Endothelial cell of umbilical vein (primary cell): ENCODE measurements around the gene MZB1. TPM values are rescaled to one million over a fixed set of nuclear protein-coding genes. Genes with fewer than 3 reads are reported as not detected.

ENCODE experiments used
- BruUV-seq: library from RNA; stranded (reverse); fragments of 400-500 nt; replicated peaks from 2 replicates; lab custom pipeline; 2021; lab: Mats Ljungman, UMichigan
- CTCF ChIA-PET: fragments of 300-600, 350-600 bp; sonication (Branson Sonifier 250); formaldehyde crosslinking; loops from one replicate; lab custom pipeline; 2021; ENCODE audit warnings: antibody characterized with exemption, inconsistent platforms; lab: Charles Lee
- POLR2A ChIA-PET: fragments of 300-600, 350-600 bp; sonication (Branson Sonifier 250); formaldehyde crosslinking; loops from one replicate; lab custom pipeline; 2021; ENCODE audit warnings: antibody characterized with exemption, inconsistent platforms; lab: Charles Lee
- DNase-seq: peaks from one replicate; pipeline ENCODE4 v3.0.0-alpha.2; 2011; ENCODE audit warnings: low read depth, low spot score
- FAIRE-seq: peaks from 2 replicates; lab custom pipeline; 2011; peaks lifted over from hg19 to GRCh38; lab: Jason Lieb, UNC
- H2AFZ ChIP-seq: 2 replicates; pipeline ENCODE4 v1.6.0; 2012; ENCODE audit warnings: low read depth, low read length, control low read depth, inconsistent platforms
- H3K27ac ChIP-seq: 2 replicates; pipeline ENCODE4 v1.5.1; 2011; ENCODE audit warnings: low read depth, mild to moderate bottlenecking, control low read depth, low read length, moderate library complexity; ENCODE audit not compliant: insufficient read depth
- H3K27me3 ChIP-seq, 2 experiments: 2 replicates each; pipeline versions ENCODE4 v1.6.0 to v1.6.1; 2011; ENCODE audit warnings: low read length in 2 of 2, mixed read lengths in 1 of 2; ENCODE audit not compliant: control insufficient read depth in 2 of 2, insufficient read depth in 2 of 2
- H3K36me3 ChIP-seq, 2 experiments: 2 replicates in 1 of 2; 3 replicates in 1 of 2; pipeline ENCODE4 v1.5.1; 2011; ENCODE audit warnings: low read length in 2 of 2, mild to moderate bottlenecking in 1 of 2, moderate library complexity in 1 of 2; ENCODE audit not compliant: control insufficient read depth in 2 of 2, insufficient read depth in 2 of 2; ENCODE audit errors: extremely low read depth in 1 of 2
- H3K4me1 ChIP-seq: 3 replicates; pipeline ENCODE4 v1.5.1; 2011; ENCODE audit warnings: mild to moderate bottlenecking, low read length; ENCODE audit not compliant: control insufficient read depth, insufficient read depth; ENCODE audit errors: extremely low read depth
- H3K4me2 ChIP-seq: 2 replicates; pipeline ENCODE4 v1.6.1; 2011; ENCODE audit warnings: low read length, control low read depth, mixed read lengths; ENCODE audit not compliant: insufficient read depth
- H3K4me3 ChIP-seq, 3 experiments: fragments of 200-600 bp in 1 of 3; sonication (generic), shearing (Covaris generic) in 1 of 3; replicated peaks in 1 of 3; 2 replicates each; pipeline ENCODE4 v1.5.1; 2011 to 2016; ENCODE audit warnings: control low read depth in 3 of 3, low read length in 3 of 3, mild to moderate bottlenecking in 2 of 3, inconsistent platforms in 1 of 3, low read depth in 1 of 3, moderate library complexity in 1 of 3; ENCODE audit not compliant: insufficient read depth in 1 of 3
- H3K79me2 ChIP-seq: 2 replicates; pipeline ENCODE4 v1.6.0; 2012; ENCODE audit warnings: low read length, inconsistent platforms; ENCODE audit not compliant: control insufficient read depth, insufficient read depth
- H3K9ac ChIP-seq: replicated peaks from 2 replicates; pipeline ENCODE3; 2011; ENCODE audit warnings: low read length, control low read depth; ENCODE audit not compliant: insufficient read depth; ENCODE audit errors: extremely low read depth
- H3K9me1 ChIP-seq: replicated peaks from 3 replicates; pipeline ENCODE4 v1.6.0; 2011; ENCODE audit warnings: mild to moderate bottlenecking, low read length; ENCODE audit not compliant: control insufficient read depth, insufficient read depth; ENCODE audit errors: extremely low read depth
- H3K9me3 ChIP-seq: replicated peaks from 2 replicates; pipeline ENCODE4 v1.5.1; 2012; ENCODE audit warnings: low read length, inconsistent platforms; ENCODE audit not compliant: control insufficient read depth, insufficient read depth
- H4K20me1 ChIP-seq: replicated peaks from 2 replicates; pipeline ENCODE3; 2011; ENCODE audit warnings: mild to moderate bottlenecking, low read length; ENCODE audit not compliant: control insufficient read depth, insufficient read depth; ENCODE audit errors: extremely low read depth
- CTCF ChIP-seq, 2 donors: IDR thresholded peaks; 1 replicate in 1 of 2; 2 replicates in 1 of 2; pipeline ENCODE4 v1.5.1; 2011; ENCODE audit warnings: low read length in 2 of 2, mild to moderate bottlenecking in 2 of 2, moderate library complexity in 2 of 2, control low read depth in 1 of 2, inconsistent platforms in 1 of 2, low read depth in 1 of 2; ENCODE audit not compliant: insufficient read depth in 1 of 2; ENCODE audit errors: extremely low read depth in 1 of 2
- EZH2 ChIP-seq: IDR thresholded peaks from 2 replicates; pipeline ENCODE4 v1.6.1; 2012; ENCODE audit warnings: borderline replicate concordance, low read depth, mild to moderate bottlenecking, moderate library complexity, low read length, inconsistent platforms; ENCODE audit not compliant: severe bottlenecking
- FOS ChIP-seq: IDR thresholded peaks from 2 replicates; pipeline ENCODE4 v1.6.1; 2011; ENCODE audit warnings: mild to moderate bottlenecking, low read length, moderate library complexity, borderline replicate concordance; ENCODE audit not compliant: insufficient read depth
- GATA2 ChIP-seq: IDR thresholded peaks from 2 replicates; pipeline ENCODE4 v1.7.0; 2011; ENCODE audit warnings: low read depth, mild to moderate bottlenecking, moderate library complexity, mixed read lengths, low read length; ENCODE audit not compliant: insufficient read length, insufficient read depth
- JUN ChIP-seq: IDR thresholded peaks from 2 replicates; pipeline ENCODE4 v1.6.1; 2011; ENCODE audit warnings: borderline replicate concordance, low read depth; ENCODE audit not compliant: insufficient read length, insufficient read depth
- MYC ChIP-seq: IDR thresholded peaks from one replicate; pipeline ENCODE4 v1.6.1; 2011; ENCODE audit warnings: mild to moderate bottlenecking, low read depth, low read length
- POLR2A ChIP-seq: IDR thresholded peaks from 2 replicates; pipeline ENCODE4 v1.6.1; 2012; ENCODE audit warnings: low read depth, mild to moderate bottlenecking, control low read depth, low read length
- POLR2AphosphoS5 ChIP-seq: IDR thresholded peaks from 2 replicates; pipeline ENCODE4 v1.6.1; 2012; ENCODE audit warnings: low read depth, mild to moderate bottlenecking, control low read depth, low read length, moderate library complexity; ENCODE audit not compliant: insufficient read depth
- dilution Hi-C: fragments of 300-500 bp; cut with MboI; formaldehyde crosslinking; loops from one replicate; pipeline ENCODE4 v1.15.0; 2019; ENCODE audit warnings: low sequenced_read_pairs; ENCODE audit not compliant: extremely low pct_ligation_motif_present
- intact Hi-C: fragments of 100-400 bp; cut with micrococcal nuclease; formaldehyde crosslinking; loops from one replicate; pipeline ENCODE4 v1.10.0; 2022
- polyA plus RNA-seq, 4 experiments: library from polyadenylated mRNA; depleted of rRNA in 3 of 4; stranded (reverse) in 3 of 4; unstranded in 1 of 4; fragments of >200 nt; gene quantifications; 2 replicates each; pipeline versions ENCODE4 v1.2.1 to v1.2.3, GENCODE V29; 2011 to 2012; ENCODE audit warnings: missing spikeins in 1 of 4
- total RNA-seq: library from RNA; stranded (reverse); gene quantifications from 2 replicates; pipeline ENCODE4 v1.2.3, GENCODE V29; 2021
- TF ChIP-seq, protein P1 (sequence below): IDR thresholded peaks from 2 replicates; pipeline ENCODE4 v1.6.1; 2011; ENCODE audit not compliant: insufficient read depth, insufficient read length

Gene MZB1
- total and polyA plus RNA-seq, 2 donors (not counting 3 experiments of a cell fraction or from before 2014, with no cell fraction given): not detected

DNA sequence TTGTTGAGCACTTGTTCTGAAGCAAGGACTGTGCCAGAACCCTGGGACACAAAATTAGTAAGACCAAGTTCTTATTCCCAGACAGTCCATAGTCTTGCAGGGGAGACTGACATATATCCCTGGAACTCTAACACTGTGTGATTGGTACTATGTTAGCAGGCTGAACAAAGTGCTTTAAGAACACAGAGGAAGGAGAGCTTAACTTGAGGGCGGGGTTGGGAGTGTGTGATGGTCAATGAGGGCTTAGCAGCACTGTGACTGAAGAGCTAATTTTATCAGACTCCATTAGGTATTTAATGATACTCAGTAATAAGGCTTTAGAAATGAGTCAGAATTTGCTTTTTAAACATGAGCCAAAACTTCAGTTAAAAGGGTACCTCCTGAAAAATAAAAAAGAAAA, 29.1 kb upstream of the MZB1 start:
- Histone ChIP-seq H3K27me3 (no peaks in the 10 kb centered on the region), H3K4me1 (peaks cover 25% of the 10 kb centered on the region), H3K9me1 (no peaks in the 10 kb centered on the region), H3K36me3 (peaks cover 11 to 16% of the 10 kb centered on the region in 2 experiments), H3K4me3 (no peak overlapping the region), H3K4me2 (peak overlapping the region; percentile 65), H2AFZ (no peak overlapping the region), H3K9me3 (no peaks in the 10 kb centered on the region), H3K27ac (peak overlapping the region; percentile 7), H4K20me1 (no peaks in the 10 kb centered on the region), H3K9ac (peak overlapping the region; percentile 2), H3K79me2 (no peaks in the 10 kb centered on the region)
- peak; percentile 54 for DNase-seq
- no TSS peak for BruUV-seq
- ChIA-PET POLR2A (no interaction called here), CTCF (interaction anchor here (0.6 to 9.0 kb wide), 10 partner anchors 11 to 215 kb away, joined by 3 to 191 read pairs (median 3); partner anchors contain the start of genes SPATA24 and UBE2D2)
- TF ChIP-seq EZH2 (no peak), GATA2 (no peak), POLR2A (no peak), FOS (no peak), CTCF (IDR thresholded peaks at IDR 0.05; ENCODE audit: extremely low read depth in 1 of 2, insufficient read depth in 1 of 2, low read depth in 1 of 2, low read length in 2 of 2) (no peak), JUN (no peak), POLR2AphosphoS5 (no peak), MYC (no peak)
- TF ChIP-seq, protein P1, sequence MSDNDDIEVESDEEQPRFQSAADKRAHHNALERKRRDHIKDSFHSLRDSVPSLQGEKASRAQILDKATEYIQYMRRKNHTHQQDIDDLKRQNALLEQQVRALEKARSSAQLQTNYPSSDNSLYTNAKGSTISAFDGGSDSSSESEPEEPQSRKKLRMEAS: no peak
- intact Hi-C loops: no loop called here
- FAIRE-seq: no peak
- dilution Hi-C loops: loop anchor here (10.0 kb wide), 1 partner anchor 106 kb away; no protein-coding TSS in a partner anchor
